ENCODE measurements around the gene NCEH1.

- TF ChIP-seq CTCF (IDR thresholded peaks at IDR 0.05) (peak; percentile 66 to 96 (median 92)), POLR2A (IDR thresholded peaks at IDR 0.05) (no peak)
These were observed 115.0 kb downstream of the NCEH1 start for GRCh38 chr3:172595664-172596393.

Measured in Peyer's patch (tissue), 4 donors.